ENCODE measurements around the gene RAB40A.
"Not testable (repeated sequence)": the region's sequence is repeated elsewhere in the genome, so short reads cannot be mapped to it uniquely, and the experiment has no call there.

The RAB40A gene

DNA sequence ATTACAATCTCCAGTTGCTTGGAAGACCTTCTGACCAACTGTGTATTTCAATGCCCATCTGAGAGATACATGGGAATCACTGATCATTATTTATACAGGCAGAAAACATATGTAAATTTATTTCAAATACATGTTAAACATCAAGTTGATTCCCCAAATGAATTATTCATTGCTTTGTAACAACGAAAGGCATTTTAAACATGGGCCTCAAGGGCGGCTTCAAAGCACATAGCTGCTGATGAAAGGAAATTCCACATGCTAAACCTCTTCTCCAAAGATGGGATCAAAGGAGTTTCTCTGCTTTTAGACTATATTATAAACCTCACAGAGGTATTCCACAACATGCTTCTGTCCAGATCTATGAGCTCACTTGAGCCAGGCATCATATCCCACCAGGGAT lies 4.3 kb upstream of the RAB40A start:
- no peak for DNase-seq (ENCODE audit: low spot score)

DNA sequence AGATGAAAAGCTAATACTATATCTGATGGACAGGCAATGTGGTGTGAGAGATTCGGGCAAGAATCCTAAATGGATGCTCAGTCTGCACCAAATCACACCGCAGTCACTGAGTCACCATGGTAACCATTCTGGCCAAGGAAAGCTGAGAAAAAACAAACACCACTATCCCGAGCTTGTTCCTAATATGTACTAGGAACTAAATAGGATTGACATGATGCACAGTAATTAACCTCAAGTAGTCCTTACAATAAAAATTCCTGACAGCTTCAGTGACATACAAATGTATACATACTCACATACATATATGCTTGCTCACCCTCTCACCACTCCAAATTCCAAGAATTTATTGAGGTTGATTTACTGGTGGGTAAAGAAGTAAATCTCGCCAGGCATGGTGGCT lies 1.1 kb upstream of the RAB40A start:
- DNase-seq (ENCODE audit: low spot score), result no peak

DNA sequence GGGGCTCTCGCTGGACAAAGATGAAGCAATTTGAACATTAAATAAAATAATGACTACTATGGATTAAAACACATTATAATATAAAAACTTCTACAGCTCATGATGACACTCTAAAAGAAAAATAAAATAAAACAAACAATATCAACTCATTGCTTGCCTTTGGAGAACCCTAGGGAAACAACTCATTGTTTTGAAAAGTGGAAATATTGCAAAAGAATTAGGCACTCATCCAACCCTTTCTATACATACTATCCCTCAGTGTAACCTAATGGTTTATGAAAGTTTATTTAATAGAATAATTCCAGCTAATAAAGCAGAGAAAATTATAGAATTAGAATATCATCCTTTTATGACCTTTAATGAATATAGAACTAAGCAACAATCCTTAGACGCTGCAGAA lies 718 bp downstream of the RAB40A start:
- DNase-seq (ENCODE audit: low spot score), result no peak

DNA sequence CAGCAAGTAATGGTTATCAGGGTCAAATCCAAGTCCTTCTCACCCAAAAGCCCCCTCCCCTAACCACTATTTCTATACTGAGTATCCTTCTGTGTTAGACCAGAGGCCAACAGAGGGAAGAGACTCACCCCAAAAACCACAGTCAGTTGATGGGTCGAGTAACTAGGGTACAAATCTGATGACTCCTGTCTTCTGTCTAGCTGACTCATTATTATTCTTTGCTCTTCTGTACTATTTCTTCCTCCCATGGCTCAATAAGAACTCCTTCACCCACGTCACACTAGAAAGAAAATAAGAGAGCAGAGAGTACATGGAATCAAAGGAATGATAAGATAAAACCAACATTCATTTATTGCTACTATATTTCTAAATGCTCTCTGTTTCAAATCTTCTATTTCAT lies 2.0 kb downstream of the RAB40A start:
- no peak for DNase-seq (ENCODE audit: low spot score)

- DNase-seq (ENCODE audit: low spot score), result no peak
These were observed 5.7 kb downstream of the RAB40A start for GRCh38 chrX:103513476-103514108.

DNA sequence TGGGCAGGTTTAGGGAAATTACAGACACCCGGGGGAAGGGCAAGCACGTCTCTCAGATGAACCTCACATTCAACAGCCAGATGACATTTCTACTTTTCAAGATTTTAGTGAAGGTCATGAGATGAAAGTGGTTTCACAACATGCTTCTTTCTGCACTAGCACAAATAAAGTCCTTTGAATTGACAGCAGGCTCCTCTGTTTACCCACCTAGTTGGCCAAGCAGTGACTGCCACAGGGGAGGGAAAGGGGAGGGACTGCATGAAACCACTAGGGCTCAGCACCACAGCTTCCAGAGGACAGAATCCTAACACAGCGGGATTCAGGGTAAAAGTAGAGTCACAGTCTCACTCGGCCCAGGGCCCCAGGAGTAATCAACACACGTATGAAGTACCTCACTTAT lies 6.2 kb downstream of the RAB40A start:
- DNase-seq (ENCODE audit: low spot score), result no peak

- no peak for DNase-seq (ENCODE audit: low spot score)
These were observed 9.3 kb downstream of the RAB40A start for GRCh38 chrX:103510031-103510430.

DNA sequence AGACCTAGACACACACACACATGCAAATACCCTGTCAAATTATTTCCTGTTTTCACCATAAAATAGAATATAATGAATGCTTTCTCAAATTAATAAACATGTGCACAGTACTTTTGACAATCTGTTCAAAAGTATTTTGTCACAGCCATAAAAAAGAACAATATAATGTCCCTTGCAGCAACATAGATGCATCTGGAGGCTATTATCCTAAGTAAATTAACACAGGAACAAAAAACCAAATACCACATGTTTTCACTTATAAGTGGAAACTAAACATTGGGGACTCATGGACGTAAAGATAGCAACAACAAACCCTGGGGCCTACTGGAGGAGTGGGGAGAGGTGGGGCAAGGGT lies 15.5 kb downstream of the RAB40A start:
- DNase-seq (ENCODE audit: low spot score), result no peak

DNA sequence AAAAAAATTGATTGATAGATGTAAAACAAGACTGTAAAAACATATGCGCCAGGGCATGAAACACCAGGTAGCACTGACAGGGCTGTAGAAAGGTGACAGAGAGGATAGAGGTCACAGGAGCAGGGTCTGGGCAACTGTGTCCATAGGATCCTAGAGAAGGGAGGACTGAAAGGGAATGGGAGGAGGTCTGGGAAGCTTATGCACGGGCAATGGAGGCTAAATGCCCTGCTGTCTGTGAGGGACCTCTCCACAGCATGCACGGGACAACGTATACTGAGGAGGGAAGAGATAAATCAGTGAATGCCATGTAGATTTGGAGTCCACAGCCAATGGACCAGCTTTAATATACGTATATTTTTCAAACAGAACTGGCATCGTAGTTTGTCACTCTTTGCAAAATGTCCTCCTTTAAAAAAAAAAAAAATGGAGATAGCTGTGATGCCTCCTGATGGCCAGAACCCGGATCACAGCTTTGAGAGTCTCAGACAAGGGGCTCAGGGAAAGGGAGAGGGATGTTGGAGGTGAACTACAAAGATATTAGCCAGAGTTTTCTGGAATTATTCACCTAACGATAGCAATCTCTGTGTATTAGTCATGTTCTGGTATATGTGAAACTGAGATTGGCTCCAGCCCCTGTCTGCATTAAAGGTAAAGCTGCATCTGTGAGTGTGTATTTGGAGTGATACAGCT lies 16.0 kb downstream of the RAB40A start:
- DNase-seq (ENCODE audit: low spot score), result no peak

- no peak for DNase-seq (ENCODE audit: low spot score)
These were observed 20.5 kb downstream of the RAB40A start for GRCh38 chrX:103498786-103499185.

GRCh38 chrX:103495786-103496185 lies 23.5 kb downstream of the RAB40A start:
- no peak for DNase-seq (ENCODE audit: low spot score)

GRCh38 chrX:103493578-103493977 lies 25.7 kb downstream of the RAB40A start:
- DNase-seq (ENCODE audit: low spot score), result not testable (repeated sequence)

DNA sequence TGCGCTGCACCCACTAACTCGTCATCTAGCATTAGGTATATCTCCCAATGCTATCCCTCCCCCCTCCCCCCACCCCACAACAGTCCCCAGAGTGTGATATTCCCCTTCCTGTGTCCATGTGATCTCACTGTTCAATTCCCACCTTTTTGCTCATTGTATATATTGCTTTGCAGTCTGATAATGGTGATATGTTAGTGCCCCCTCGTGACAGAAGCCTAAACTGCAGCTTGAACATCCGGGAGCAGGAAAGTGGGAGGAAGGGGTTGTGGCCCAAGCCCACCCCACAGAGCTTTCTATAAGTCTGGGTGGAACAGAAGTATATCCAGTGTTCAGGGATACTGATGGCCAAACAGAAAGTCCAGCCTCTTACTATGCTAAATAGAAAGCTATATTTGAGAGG lies 29.6 kb downstream of the RAB40A start:
- peak; percentile 36 for DNase-seq (ENCODE audit: low spot score)

DNA sequence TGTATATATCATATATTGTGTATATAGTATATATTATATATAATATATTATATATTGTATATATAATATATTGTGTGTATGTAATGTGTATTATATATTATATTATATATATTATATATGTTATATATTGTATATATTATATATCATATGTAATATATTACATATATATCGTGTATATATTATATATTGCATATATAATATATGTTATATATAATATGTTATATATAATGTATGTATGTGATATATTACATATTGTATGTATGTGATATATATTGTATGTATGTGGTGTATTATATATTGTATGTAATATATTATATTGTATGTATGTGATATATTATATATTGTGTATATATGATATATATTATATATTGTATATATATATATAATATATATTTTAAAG lies 30.5 kb downstream of the RAB40A start:
- DNase-seq (ENCODE audit: low spot score), result no peak

DNA sequence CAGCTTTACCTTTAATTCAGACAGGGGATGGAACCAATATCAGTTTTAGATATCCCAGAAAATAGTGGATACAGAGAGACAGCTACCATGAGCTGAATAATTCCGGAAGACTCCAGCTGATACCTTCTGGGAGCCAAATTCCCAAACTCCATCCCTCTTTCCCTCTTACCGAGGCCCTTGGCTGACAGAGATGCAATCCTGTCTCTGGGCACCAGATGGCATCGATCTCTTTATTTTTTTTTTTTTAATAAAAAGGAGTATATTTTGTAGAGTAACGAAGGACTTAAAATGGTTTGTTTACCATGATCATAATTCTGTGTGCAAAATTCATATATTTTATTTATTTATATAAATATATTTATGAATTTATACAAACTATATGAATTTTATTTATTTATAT lies 31.0 kb downstream of the RAB40A start:
- DNase-seq (ENCODE audit: low spot score), result no peak

DNA sequence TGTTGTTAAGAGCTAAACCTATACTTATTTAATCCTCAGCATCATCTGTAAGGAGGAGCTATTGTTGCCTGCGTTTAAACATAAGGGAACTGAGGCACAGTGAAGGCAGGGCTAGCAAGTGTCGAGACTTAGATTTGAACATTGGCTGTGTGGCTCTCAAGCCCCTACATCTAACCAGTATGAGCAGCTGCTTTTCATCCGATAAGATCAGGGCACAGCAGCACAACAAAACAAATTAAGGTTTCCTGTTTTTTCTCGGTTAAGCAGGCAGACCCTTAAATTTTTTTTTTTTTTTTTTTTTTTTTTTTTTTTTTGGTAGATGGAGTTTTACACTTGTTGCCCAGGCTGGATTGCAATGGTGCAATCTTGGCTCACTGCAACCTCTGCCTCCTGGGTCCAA lies 35.6 kb downstream of the RAB40A start:
- no peak for DNase-seq (ENCODE audit: low spot score)

DNA sequence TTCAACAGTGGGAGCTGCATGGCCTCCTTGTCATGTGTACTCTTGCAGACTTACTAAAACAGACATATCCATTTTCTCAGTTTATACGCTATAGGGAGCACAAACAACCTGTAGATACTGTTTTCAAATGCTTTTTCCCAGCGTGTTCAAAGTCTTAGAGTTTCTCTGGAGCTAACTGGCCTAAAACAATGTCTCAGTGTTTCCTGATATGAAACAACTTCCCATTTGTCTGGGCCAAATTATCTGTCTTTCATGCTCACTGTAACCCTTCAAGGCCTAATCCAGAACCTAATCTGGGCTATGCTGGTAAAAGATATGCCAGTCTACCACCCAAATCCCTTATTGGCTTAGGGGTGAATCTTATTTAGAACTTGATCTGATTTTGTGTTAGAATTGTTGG lies 38.8 kb downstream of the RAB40A start:
- no peak for DNase-seq (ENCODE audit: low spot score)

GRCh38 chrX:103477496-103477895 lies 41.8 kb downstream of the RAB40A start:
- no peak for DNase-seq (ENCODE audit: low spot score)

DNA sequence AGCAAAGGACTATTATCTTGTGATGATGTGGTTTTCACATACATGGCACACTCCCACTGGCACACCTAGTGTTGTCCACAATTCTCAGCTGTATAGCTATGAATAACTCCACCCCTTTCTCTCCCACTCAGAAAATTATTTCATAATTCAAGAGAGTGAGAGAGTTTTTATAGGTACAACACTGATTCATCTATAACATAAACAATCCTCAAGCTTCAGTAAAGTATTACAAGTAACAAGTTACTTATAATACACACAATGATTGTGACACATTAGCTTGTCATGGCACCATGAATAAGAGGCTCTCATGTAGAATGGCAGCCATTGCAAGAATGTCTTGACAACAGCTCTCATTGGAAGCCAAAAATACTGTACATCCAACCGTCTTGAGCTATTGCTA lies 43.9 kb downstream of the RAB40A start:
- no peak for DNase-seq (ENCODE audit: low spot score)

GRCh38 chrX:103469977-103470376 lies 49.3 kb downstream of the RAB40A start:
- DNase-seq (ENCODE audit: low spot score), result peak; percentile 44

- peak; percentile 6 for DNase-seq (ENCODE audit: low spot score)
These were observed 51.4 kb downstream of the RAB40A start for GRCh38 chrX:103467887-103468286.

GRCh38 chrX:103467156-103467555 lies 52.1 kb downstream of the RAB40A start:
- no peak for DNase-seq (ENCODE audit: low spot score)

- peak; percentile 68 for DNase-seq (ENCODE audit: low spot score)
These were observed 54.5 kb downstream of the RAB40A start for GRCh38 chrX:103464774-103465117.

GRCh38 chrX:103464072-103464773 lies 55.1 kb downstream of the RAB40A start:
- peak; percentile 44 for DNase-seq (ENCODE audit: low spot score)
